GM18502 (cell line): ENCODE measurements around the gene RIMBP2.

ENCODE experiments used
- ATAC-seq: cut with Tn5 transposase; IDR thresholded peaks from one replicate; pipeline ENCODE4 v1.9.1; 2021; ENCODE audit warnings: mild to moderate bottlenecking; ENCODE audit not compliant: unreplicated experiment, poor library complexity

The RIMBP2 gene

GRCh38 chr12:130498589-130499385 lies 217.3 kb downstream of the RIMBP2 start:
- no peak for ATAC-seq

GRCh38 chr12:130497991-130498390 lies 218.1 kb downstream of the RIMBP2 start:
- no peak for ATAC-seq

- no peak for ATAC-seq
These were observed 218.8 kb downstream of the RIMBP2 start for GRCh38 chr12:130497321-130497720.

GRCh38 chr12:130496516-130497120 lies 219.5 kb downstream of the RIMBP2 start:
- ATAC-seq, result no peak

- ATAC-seq, result no peak
These were observed 220.9 kb downstream of the RIMBP2 start for GRCh38 chr12:130495156-130495555.

- no peak for ATAC-seq
These were observed 221.4 kb downstream of the RIMBP2 start for GRCh38 chr12:130494736-130495135.

GRCh38 chr12:130493951-130494350 lies 222.1 kb downstream of the RIMBP2 start:
- no peak for ATAC-seq

- no peak for ATAC-seq
These were observed 224.4 kb downstream of the RIMBP2 start for GRCh38 chr12:130491421-130492357.

GRCh38 chr12:130490674-130491073 lies 225.4 kb downstream of the RIMBP2 start:
- no peak for ATAC-seq

GRCh38 chr12:130489293-130489692 lies 226.8 kb downstream of the RIMBP2 start:
- ATAC-seq, result no peak

- ATAC-seq, result no peak
These were observed 227.8 kb downstream of the RIMBP2 start for GRCh38 chr12:130488358-130488710.

- no peak for ATAC-seq
These were observed 228.3 kb downstream of the RIMBP2 start for GRCh38 chr12:130487636-130488357.

GRCh38 chr12:130486891-130487416 lies 229.1 kb downstream of the RIMBP2 start:
- no peak for ATAC-seq

- ATAC-seq, result no peak
These were observed 230.0 kb downstream of the RIMBP2 start for GRCh38 chr12:130486146-130486435.

- ATAC-seq, result no peak
These were observed 230.6 kb downstream of the RIMBP2 start for GRCh38 chr12:130485291-130486145.

- no peak for ATAC-seq
These were observed 231.9 kb downstream of the RIMBP2 start for GRCh38 chr12:130484221-130484620.

- ATAC-seq, result no peak
These were observed 232.4 kb downstream of the RIMBP2 start for GRCh38 chr12:130483616-130484180.

- ATAC-seq, result no peak
These were observed 233.7 kb downstream of the RIMBP2 start for GRCh38 chr12:130482448-130482847.

- ATAC-seq, result no peak
These were observed 234.7 kb downstream of the RIMBP2 start for GRCh38 chr12:130481392-130481879.
